ENCODE data around the gene GULP1.

- TF ChIP-seq CTCF (optimal IDR thresholded peaks at IDR 0.05 in 1 of 3, IDR thresholded peaks at IDR 0.05 in 1 of 3, conservative IDR thresholded peaks at IDR 0.05 in 1 of 3; ENCODE audit: extremely low read depth in 1 of 3, insufficient read depth in 2 of 3, low read length in 3 of 3) (no peak), EZH2 (IDR thresholded peaks at IDR 0.05; ENCODE audit: low read length) (no peak)
Observed at GRCh38 chr2:188517549-188518215, 226.0 kb downstream of the GULP1 start.
